GM12878 (cell line): ENCODE measurements around the gene CTIF. TPM values are rescaled to one million over a fixed set of nuclear protein-coding genes. Genes with fewer than 3 reads are reported as not detected.

Experiments
- ATAC-seq: fragments of 200-7000 bp; cut with Tn5 transposase; 3 replicates; pipeline ENCODE4 v1.9.1; 2020; ENCODE audit warnings: mild to moderate bottlenecking, moderate library complexity
- BruUV-seq: library from RNA; stranded (reverse); fragments of 400-500 nt; replicated peaks from 2 replicates; lab custom pipeline; 2021; lab: Mats Ljungman, UMichigan
- CTCF ChIA-PET: fragments of 300-600 bp; sonication (Branson Sonifier 250); formaldehyde crosslinking; extraction: SDS; loops from one replicate; lab custom pipeline; 2021; ENCODE audit warnings: inconsistent platforms; lab: Yijun Ruan, JAX
- POLR2A ChIA-PET: fragments of 350-600 bp; formaldehyde crosslinking; extraction: SDS; loops from one replicate; lab custom pipeline; 2021; ENCODE audit warnings: inconsistent platforms; lab: Charles Lee
- RAD21 ChIA-PET: fragments of 300-600 bp; sonication (Branson Sonifier 250); formaldehyde crosslinking; loops from one replicate; lab custom pipeline; 2023; ENCODE audit warnings: antibody characterized with exemption; ENCODE audit not compliant: unreplicated experiment; lab: Charles Lee
- SMC1A ChIA-PET: fragments of 300-600 bp; sonication (Branson Sonifier 250); formaldehyde crosslinking; loops from one replicate; lab custom pipeline; 2023; ENCODE audit not compliant: unreplicated experiment, uncharacterized antibody; lab: Charles Lee
- DNase-seq: peaks from one replicate; pipeline ENCODE4 v3.0.0-alpha.2; 2011; ENCODE audit warnings: low read depth, low spot score
- FAIRE-seq: peaks from 3 replicates; lab custom pipeline; 2011; peaks lifted over from hg19 to GRCh38; lab: Jason Lieb, UNC
- H2AFZ ChIP-seq: 2 replicates; pipeline ENCODE4 v1.6.0; 2011; ENCODE audit warnings: low read depth, low read length, control low read depth; ENCODE audit not compliant: control insufficient read depth
- H3K27ac ChIP-seq: 2 replicates; pipeline ENCODE4 v1.5.1; 2011; ENCODE audit warnings: control low read depth; ENCODE audit not compliant: control insufficient read depth, insufficient read depth
- H3K27me3 ChIP-seq, 2 experiments: replicated peaks in 1 of 2; 2 replicates each; pipeline versions ENCODE4 v1.6.0 to v1.6.1; 2011; ENCODE audit warnings: low read length in 1 of 2; ENCODE audit not compliant: control insufficient read depth in 2 of 2, insufficient read depth in 2 of 2
- H3K36me3 ChIP-seq, 2 experiments: 2 replicates each; pipeline ENCODE4 v1.5.1; 2011; ENCODE audit warnings: low read length in 1 of 2; ENCODE audit not compliant: control insufficient read depth in 2 of 2, insufficient read depth in 2 of 2
- H3K4me1 ChIP-seq: 2 replicates; pipeline ENCODE4 v1.6.1; 2011; ENCODE audit warnings: mild to moderate bottlenecking, low read length, moderate library complexity, mixed read lengths; ENCODE audit not compliant: control insufficient read depth, insufficient read depth
- H3K4me2 ChIP-seq: 2 replicates; pipeline ENCODE4 v1.6.0; 2011; ENCODE audit warnings: control low read depth; ENCODE audit not compliant: control insufficient read depth, insufficient read depth
- H3K4me3 ChIP-seq: fragments of 200-600 bp; sonication (generic); 2 replicates; pipeline ENCODE4 v1.5.1; 2016
- H3K79me2 ChIP-seq: 2 replicates; pipeline ENCODE4 v1.6.0; 2011; ENCODE audit warnings: low read length; ENCODE audit not compliant: control insufficient read depth, insufficient read depth
- H3K9ac ChIP-seq: 2 replicates; pipeline ENCODE4 v1.8.0; 2011; ENCODE audit warnings: low read length, control low read depth, mixed read lengths; ENCODE audit not compliant: control insufficient read depth, insufficient read depth
- H3K9me3 ChIP-seq: replicated peaks from 3 replicates; pipeline ENCODE4 v1.5.1; 2011; ENCODE audit warnings: mild to moderate bottlenecking, low read length; ENCODE audit not compliant: control insufficient read depth, insufficient read depth
- H4K20me1 ChIP-seq: 2 replicates; pipeline ENCODE4 v1.6.0; 2011; ENCODE audit not compliant: control insufficient read depth, insufficient read depth
- ATF2 ChIP-seq: IDR thresholded peaks from 2 replicates; pipeline ENCODE4 v1.6.1; 2012; ENCODE audit warnings: low read length, inconsistent platforms
- BACH1 ChIP-seq: fragments of 450-650 bp; IDR thresholded peaks from 2 replicates; pipeline ENCODE4 v1.6.1; 2017; ENCODE audit warnings: mild to moderate bottlenecking, borderline replicate concordance
- CEBPB ChIP-seq, 2 experiments: fragments of 150-350 bp in 1 of 2; IDR thresholded peaks; 2 replicates each; pipeline ENCODE4 v1.6.1; 2012 to 2014; ENCODE audit warnings: low read depth in 2 of 2, low read length in 2 of 2, borderline replicate concordance in 1 of 2, inconsistent platforms in 1 of 2
- CHD2 ChIP-seq: IDR thresholded peaks from 2 replicates; pipeline ENCODE4 v1.6.1; 2011; ENCODE audit warnings: low read depth, low read length, improper control_type of control experiment, borderline replicate concordance
- E4F1 ChIP-seq: fragments of 450-650 bp; IDR thresholded peaks from 2 replicates; pipeline ENCODE4 v1.6.1; 2018; ENCODE audit warnings: borderline replicate concordance, mild to moderate bottlenecking; ENCODE audit not compliant: partially characterized antibody
- EED ChIP-seq: sonication (generic); IDR thresholded peaks from 2 replicates; pipeline ENCODE4 v1.6.1; 2016; ENCODE audit warnings: antibody characterized with exemption, low read depth
- HDAC2 ChIP-seq: fragments of 200-600 bp; sonication (generic); IDR thresholded peaks from 2 replicates; pipeline ENCODE4 v1.6.1; 2017
- NRF1 ChIP-seq: conservative IDR thresholded peaks from 2 replicates; pipeline ENCODE4 v1.6.1; 2011; ENCODE audit warnings: mild to moderate bottlenecking, low read depth, low read length, improper control_type of control experiment
- TAF1 ChIP-seq: IDR thresholded peaks from 2 replicates; pipeline ENCODE4 v1.6.1; 2011; ENCODE audit warnings: mild to moderate bottlenecking, low read depth, low read length, borderline replicate concordance
- TCF12 ChIP-seq: IDR thresholded peaks from 2 replicates; pipeline ENCODE4 v1.6.1; 2011; ENCODE audit warnings: low read depth, mild to moderate bottlenecking, low read length
- USF2 ChIP-seq: IDR thresholded peaks from 2 replicates; pipeline ENCODE4 v1.6.1; 2011; ENCODE audit warnings: low read depth, low read length, improper control_type of control experiment, borderline replicate concordance
- ZBTB4 ChIP-seq: fragments of 450-650 bp; formaldehyde crosslinking; IDR thresholded peaks from 2 replicates; pipeline ENCODE4 v1.4.0; 2022; ENCODE audit warnings: mild to moderate bottlenecking, moderate library complexity
- WGBS: methylation state at CpG from one replicate; pipeline ENCODE4 v1.1.6; 2016; ENCODE audit warnings: low lambda C conversion rate; ENCODE audit not compliant: insufficient replicate concordance, insufficient coverage; ENCODE audit errors: missing lambda C conversion rate; 5-methylcytosine and 5-hydroxymethylcytosine counted together
- in situ Hi-C: fragments of 300-500 bp; cut with MboI; formaldehyde crosslinking; loops from 9 replicates; pipeline ENCODE4 v1.14.3; 2018; ENCODE audit warnings: mixed read lengths
- intact Hi-C: fragments of 100-400 bp; cut with micrococcal nuclease; formaldehyde crosslinking; loops from one replicate; pipeline ENCODE4 v1.14.2; 2022; ENCODE audit not compliant: unreplicated experiment
- polyA plus RNA-seq, 11 experiments: library from polyadenylated mRNA; depleted of rRNA in 4 of 11; unstranded in 6 of 11; stranded (reverse) in 5 of 11; fragments of >200 nt; fragmentation: Nextera tagmentation in 4 of 11; fragmentation: Illumina TruSeq in 1 of 11; extraction: Ambion mirVana in 4 of 11; extraction: Trizol in 1 of 11; gene quantifications; 1 replicate in 1 of 11; 2 replicates in 10 of 11; pipeline versions ENCODE4 v1.2.1 to v1.2.3, GENCODE V29; 2011 to 2016; ENCODE audit warnings: inconsistent platforms in 2 of 11, missing spikeins in 2 of 11, low read depth in 1 of 11
- total RNA-seq, 4 experiments: library from RNA; depleted of rRNA in 3 of 4; stranded (reverse); fragments of >200 nt in 3 of 4; fragmentation: Illumina TruSeq in 1 of 4; extraction: Trizol in 1 of 4; gene quantifications; 2 replicates each; pipeline versions ENCODE4 v1.2.1 to v1.2.3, GENCODE V29; 2013 to 2021

The CTIF gene
- total and polyA plus RNA-seq, 10 of the 15 experiments (the other 5 are each of a cell fraction or from before 2014, with no cell fraction given), result 0.06 to 11.6 (median 2.5) TPM

- TF ChIP-seq ZBTB4 (CRISPR knock-in tag), result no peak
- TF ChIP-seq, all 136 proteins: peak for 0
These were observed 337.8 kb downstream of the CTIF start (continued) for GRCh38 chr18:48876590-48876989.

- H3K9ac ChIP-seq, result no peak overlapping the region
- H3K27ac ChIP-seq, result no peak overlapping the region
- SMC1A ChIA-PET, result interaction anchor here (1.5 kb wide), 1 partner anchor 9 kb away, joined by 5 read pairs; no protein-coding TSS in a partner anchor
- H3K27me3 ChIP-seq, result no peaks in the 10 kb centered on the region
- no peaks in the 10 kb centered on the region for H4K20me1 ChIP-seq
- no peak overlapping the region for H2AFZ ChIP-seq
- H3K4me3 ChIP-seq, result no peak overlapping the region
- H3K4me1 ChIP-seq, result no peaks in the 10 kb centered on the region
- TF ChIP-seq TAF1, result no peak
- TF ChIP-seq CHD2, result no peak
- TF ChIP-seq EED, result no peak
- TF ChIP-seq HDAC2, result no peak
- no peak for TF ChIP-seq TCF12
- TF ChIP-seq CEBPB (IDR thresholded peaks at IDR 0.05; ENCODE audit: borderline replicate concordance in 1 of 2, low read depth in 2 of 2, low read length in 2 of 2), result no peak
- no peak for TF ChIP-seq E4F1
- no peak for TF ChIP-seq NRF1
- no peak for TF ChIP-seq BACH1
- TF ChIP-seq USF2, result no peak
- no peak for TF ChIP-seq ATF2
- ATAC-seq (no peak), FAIRE-seq (no peak), DNase-seq (no peak)
- 33% methylated on average over 3 of the region's 3 CpGs for WGBS
- H3K36me3 ChIP-seq, result no peaks in the 10 kb centered on the region
- in situ Hi-C loops, result no loop called here
- RAD21 ChIA-PET, result no interaction called here
- POLR2A ChIA-PET, result no interaction called here
- H3K4me2 ChIP-seq, result no peak overlapping the region
- BruUV-seq, result no TSS peak
- intact Hi-C loops, result no loop called here
- CTCF ChIA-PET, result no interaction called here
- no peaks in the 10 kb centered on the region for H3K9me3 ChIP-seq
- no peaks in the 10 kb centered on the region for H3K79me2 ChIP-seq
These were observed 339.1 kb downstream of the CTIF start for GRCh38 chr18:48877941-48878340.
